IPS-18a (cell line): ENCODE data around the gene OPCML.

ENCODE experiments used
- H3K27ac ChIP-seq: one replicate; pipeline ENCODE4 v1.5.1; 2013; ENCODE audit warnings: low read length
- H3K27me3 ChIP-seq: one replicate; pipeline ENCODE4 v1.6.1; 2013; ENCODE audit warnings: mild to moderate bottlenecking, low read length; ENCODE audit not compliant: control insufficient read depth, insufficient read depth
- H3K36me3 ChIP-seq: one replicate; pipeline ENCODE4 v1.6.1; 2013; ENCODE audit warnings: low read depth, low read length; ENCODE audit not compliant: control insufficient read depth
- H3K4me1 ChIP-seq: one replicate; pipeline ENCODE4 v1.6.1; 2013; ENCODE audit warnings: low read depth, low read length; ENCODE audit not compliant: control insufficient read depth
- H3K4me3 ChIP-seq: one replicate; pipeline ENCODE4 v1.5.1; 2013; ENCODE audit warnings: low read length
- H3K9ac ChIP-seq: one replicate; pipeline ENCODE4 v1.6.1; 2013; ENCODE audit warnings: mild to moderate bottlenecking, low read length, moderate library complexity
- H3K9me3 ChIP-seq: one replicate; pipeline ENCODE4 v1.6.1; 2013; ENCODE audit warnings: low read depth, low read length; ENCODE audit not compliant: control insufficient read depth

OPCML gene

DNA sequence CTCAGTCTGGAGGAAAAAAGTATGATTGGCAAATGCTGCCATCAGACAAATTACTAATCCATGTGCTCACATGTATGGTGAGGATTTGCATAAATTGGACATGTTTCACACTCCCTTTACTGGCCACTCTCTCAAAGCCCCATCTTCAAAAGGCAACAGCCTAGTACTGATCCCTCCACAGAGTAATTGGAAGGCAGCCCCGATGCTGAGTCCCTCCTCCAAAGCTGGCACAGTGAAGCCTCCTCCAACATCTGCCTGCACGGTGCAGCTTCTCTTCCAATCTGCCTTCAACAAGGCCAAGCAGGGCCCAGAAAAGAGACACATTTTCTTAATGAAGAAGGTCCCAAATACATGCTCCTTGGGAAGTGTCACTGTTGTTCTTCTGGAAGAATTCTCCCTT, 350.6 kb downstream of the OPCML start:
- Histone ChIP-seq H3K9ac (no peak overlapping the region), H3K9me3 (no peaks in the 10 kb centered on the region), H3K36me3 (no peaks in the 10 kb centered on the region), H3K4me3 (no peak overlapping the region), H3K27me3 (no peaks in the 10 kb centered on the region), H3K4me1 (no peaks in the 10 kb centered on the region), H3K27ac (no peak overlapping the region)

DNA sequence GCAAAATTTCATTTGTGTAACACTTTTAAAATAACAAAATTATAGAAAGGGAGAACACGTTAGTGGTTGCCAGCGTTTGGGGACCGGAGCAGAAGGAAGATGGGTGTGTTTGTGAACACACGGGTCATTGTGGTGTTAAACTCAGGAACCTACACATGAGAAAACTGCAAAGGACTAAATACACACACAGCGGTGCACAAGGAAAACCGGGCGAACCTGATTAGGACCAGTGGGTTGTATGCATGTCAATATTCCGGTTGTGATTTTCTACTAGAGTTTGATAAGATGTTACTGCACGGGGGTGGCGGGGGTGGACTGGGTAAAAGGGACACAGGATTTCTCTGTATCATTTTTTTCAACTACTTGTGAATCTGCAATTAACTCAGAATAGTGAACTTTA, 351.2 kb downstream of the OPCML start:
- no peaks in the 10 kb centered on the region for H3K36me3 ChIP-seq
- H3K9ac ChIP-seq, result no peak overlapping the region
- H3K27ac ChIP-seq, result no peak overlapping the region
- no peak overlapping the region for H3K4me3 ChIP-seq
- H3K27me3 ChIP-seq, result no peaks in the 10 kb centered on the region
- H3K9me3 ChIP-seq, result no peaks in the 10 kb centered on the region
- H3K4me1 ChIP-seq, result no peaks in the 10 kb centered on the region

DNA sequence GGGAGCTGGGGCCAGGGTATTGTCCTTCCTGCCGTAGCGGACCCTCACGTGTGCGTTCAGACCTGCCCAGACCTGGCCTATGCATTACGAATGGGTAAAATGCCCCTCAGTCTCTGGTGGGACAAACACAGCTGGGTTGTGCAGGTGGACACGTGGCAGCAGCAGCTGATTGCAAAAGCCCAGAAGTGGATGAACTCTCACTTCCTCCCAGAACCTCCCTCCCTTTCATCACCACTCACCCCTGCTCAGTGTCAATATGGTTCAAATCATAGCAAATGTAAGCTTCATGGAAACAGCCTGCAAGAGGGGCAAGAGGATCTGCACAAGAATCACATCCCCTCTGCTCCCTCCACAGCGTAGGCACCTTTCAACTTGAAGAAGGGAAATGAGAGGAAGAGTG, 352.1 kb downstream of the OPCML start:
- Histone ChIP-seq H3K36me3 (no peaks in the 10 kb centered on the region), H3K9ac (no peak overlapping the region), H3K27ac (no peak overlapping the region), H3K27me3 (no peaks in the 10 kb centered on the region), H3K9me3 (no peaks in the 10 kb centered on the region), H3K4me3 (no peak overlapping the region), H3K4me1 (no peaks in the 10 kb centered on the region)

DNA sequence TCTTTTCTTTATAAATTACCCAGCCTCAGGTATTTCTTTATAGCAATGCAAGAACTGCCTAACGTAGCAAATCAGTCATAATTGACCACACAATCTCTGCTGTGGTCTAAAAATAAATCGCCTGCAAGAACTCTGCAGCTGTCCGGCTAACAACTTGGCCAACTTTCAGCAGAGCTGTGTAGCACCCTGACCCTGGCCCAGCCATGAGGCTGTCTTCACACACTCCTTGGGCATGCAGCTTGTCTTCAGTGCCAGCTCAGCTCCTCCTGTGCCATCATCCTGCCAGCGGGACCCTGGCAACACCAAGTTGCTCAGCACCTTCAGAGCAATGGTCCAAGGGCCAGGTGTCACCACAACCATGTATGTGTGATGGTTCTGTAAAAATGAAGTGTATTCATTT, 355.6 kb downstream of the OPCML start:
- H3K36me3 ChIP-seq, result no peaks in the 10 kb centered on the region
- H3K9ac ChIP-seq, result no peak overlapping the region
- H3K27me3 ChIP-seq, result no peaks in the 10 kb centered on the region
- no peaks in the 10 kb centered on the region for H3K4me1 ChIP-seq
- H3K4me3 ChIP-seq, result no peak overlapping the region
- no peak overlapping the region for H3K27ac ChIP-seq
- no peaks in the 10 kb centered on the region for H3K9me3 ChIP-seq

DNA sequence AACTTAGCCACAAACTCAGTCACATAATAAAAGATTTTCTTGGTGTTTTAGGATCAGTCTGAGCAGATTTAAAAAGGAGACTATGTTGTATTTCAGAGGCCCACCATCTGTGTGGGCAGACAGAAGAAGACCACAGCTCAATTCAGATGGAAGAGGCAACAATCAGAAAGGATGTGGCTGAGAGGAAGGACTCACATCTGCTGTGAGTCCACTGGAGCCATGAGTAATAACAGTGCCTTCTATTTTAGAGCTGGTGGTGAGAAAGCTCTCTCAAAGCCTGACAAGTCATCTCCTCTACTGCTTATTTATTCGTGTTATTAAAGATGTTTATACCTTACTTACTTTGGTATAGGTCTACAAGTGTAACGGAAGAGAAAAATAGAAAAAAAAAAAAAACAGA, 357.2 kb downstream of the OPCML start:
- Histone ChIP-seq H3K36me3 (no peaks in the 10 kb centered on the region), H3K4me1 (no peaks in the 10 kb centered on the region), H3K9ac (no peak overlapping the region), H3K4me3 (no peak overlapping the region), H3K27me3 (no peaks in the 10 kb centered on the region), H3K27ac (no peak overlapping the region), H3K9me3 (no peaks in the 10 kb centered on the region)

DNA sequence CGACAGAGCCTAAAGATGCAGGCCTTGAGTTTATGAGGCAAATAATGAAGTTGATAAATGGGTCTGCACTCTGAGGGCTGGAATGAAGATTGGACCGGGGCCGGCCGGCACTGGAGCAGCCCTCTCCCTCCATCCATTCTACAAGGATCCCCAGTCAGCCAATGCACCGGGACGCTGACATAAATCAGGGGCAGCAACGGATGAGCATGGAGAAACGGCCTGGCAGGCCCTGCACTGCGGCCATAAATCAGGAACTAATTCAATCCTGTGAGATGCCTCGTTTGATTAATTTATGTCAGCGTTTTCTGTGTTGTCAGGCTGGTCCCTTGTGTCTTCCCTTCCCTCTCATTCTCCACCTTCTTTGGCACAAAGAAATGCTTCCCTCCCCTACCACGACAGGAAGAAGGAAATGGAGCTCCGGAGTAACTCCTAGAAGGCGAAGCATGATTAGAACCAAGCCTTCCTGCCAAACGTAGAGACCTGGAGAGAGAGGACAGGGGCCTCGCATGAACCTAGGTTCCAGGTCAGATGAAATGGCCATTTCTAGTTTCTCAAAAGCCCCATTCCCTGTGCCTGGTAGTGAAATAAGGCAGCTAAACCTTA, 358.4 kb downstream of the OPCML start:
- Histone ChIP-seq H3K27me3 (no peaks in the 10 kb centered on the region), H3K36me3 (no peaks in the 10 kb centered on the region), H3K27ac (no peak overlapping the region), H3K4me3 (no peak overlapping the region), H3K9me3 (no peaks in the 10 kb centered on the region), H3K4me1 (no peaks in the 10 kb centered on the region), H3K9ac (no peak overlapping the region)

DNA sequence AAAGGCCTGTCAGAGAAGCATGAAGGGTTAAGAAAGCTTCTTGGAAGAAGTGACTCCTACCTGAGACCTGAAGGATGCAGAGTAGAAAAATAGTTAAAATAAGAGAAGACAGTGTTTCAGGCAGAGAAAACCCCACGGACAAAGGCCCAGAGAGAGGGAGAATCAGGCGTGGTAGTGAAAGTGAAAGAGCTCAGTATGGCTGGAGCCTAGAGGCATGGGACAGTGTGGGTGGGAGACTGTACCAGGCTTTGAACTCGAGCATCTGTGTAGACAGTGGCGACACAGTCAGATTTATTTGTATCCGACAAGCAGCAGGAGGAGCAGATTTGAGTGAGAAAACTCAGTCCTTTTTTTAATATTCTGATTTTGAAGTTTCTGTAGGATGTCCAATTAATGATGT, 360.0 kb downstream of the OPCML start:
- H3K4me3 ChIP-seq, result no peak overlapping the region
- H3K9ac ChIP-seq, result no peak overlapping the region
- H3K27ac ChIP-seq, result no peak overlapping the region
- no peaks in the 10 kb centered on the region for H3K4me1 ChIP-seq
- no peaks in the 10 kb centered on the region for H3K27me3 ChIP-seq
- no peaks in the 10 kb centered on the region for H3K9me3 ChIP-seq
- H3K36me3 ChIP-seq, result no peaks in the 10 kb centered on the region

DNA sequence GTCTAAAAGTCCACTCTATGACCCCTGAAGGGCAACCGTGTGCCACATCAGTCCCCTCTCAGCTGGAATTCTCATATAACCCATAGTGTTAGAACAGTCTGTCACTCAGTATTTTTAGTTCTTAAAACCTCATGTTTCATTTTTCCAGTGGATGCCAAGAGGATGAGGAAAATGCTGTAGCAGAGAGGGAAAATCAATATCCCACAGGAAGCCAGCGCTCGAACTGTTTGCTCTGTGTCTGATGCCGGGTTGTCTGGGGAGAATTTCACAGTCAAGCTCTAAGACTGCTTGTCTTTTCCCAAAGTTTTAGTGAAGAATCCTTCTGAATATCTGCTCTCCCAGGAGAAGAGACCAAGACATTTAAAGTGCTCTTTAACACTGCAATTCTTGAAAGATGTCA, 360.9 kb downstream of the OPCML start:
- Histone ChIP-seq H3K27me3 (no peaks in the 10 kb centered on the region), H3K9me3 (no peaks in the 10 kb centered on the region), H3K36me3 (no peaks in the 10 kb centered on the region), H3K4me3 (no peak overlapping the region), H3K9ac (no peak overlapping the region), H3K4me1 (no peaks in the 10 kb centered on the region), H3K27ac (no peak overlapping the region)

DNA sequence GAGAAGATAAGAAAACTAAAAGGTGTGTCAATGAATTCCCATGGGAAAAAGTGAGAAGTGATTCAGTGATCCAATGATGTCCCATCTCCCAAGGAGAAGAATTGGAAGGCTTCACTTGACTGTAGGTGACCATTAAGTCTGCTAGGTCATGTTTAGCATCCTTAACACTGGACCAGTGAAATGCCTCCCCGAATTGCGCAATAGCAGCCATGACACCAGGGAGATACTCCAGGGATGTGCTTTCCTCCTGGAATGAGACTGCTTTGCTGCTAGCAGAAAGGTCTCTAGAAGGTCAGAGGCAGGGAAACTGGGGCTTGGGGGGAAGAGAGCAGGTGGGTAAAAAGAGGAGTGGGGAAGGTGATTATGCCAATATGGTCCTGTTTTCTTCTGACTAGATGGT, 364.3 kb downstream of the OPCML start:
- no peak overlapping the region for H3K9ac ChIP-seq
- peaks cover 5% of the 10 kb centered on the region for H3K4me1 ChIP-seq
- H3K27ac ChIP-seq, result no peak overlapping the region
- H3K27me3 ChIP-seq, result no peaks in the 10 kb centered on the region
- no peaks in the 10 kb centered on the region for H3K36me3 ChIP-seq
- H3K4me3 ChIP-seq, result no peak overlapping the region
- H3K9me3 ChIP-seq, result no peaks in the 10 kb centered on the region

DNA sequence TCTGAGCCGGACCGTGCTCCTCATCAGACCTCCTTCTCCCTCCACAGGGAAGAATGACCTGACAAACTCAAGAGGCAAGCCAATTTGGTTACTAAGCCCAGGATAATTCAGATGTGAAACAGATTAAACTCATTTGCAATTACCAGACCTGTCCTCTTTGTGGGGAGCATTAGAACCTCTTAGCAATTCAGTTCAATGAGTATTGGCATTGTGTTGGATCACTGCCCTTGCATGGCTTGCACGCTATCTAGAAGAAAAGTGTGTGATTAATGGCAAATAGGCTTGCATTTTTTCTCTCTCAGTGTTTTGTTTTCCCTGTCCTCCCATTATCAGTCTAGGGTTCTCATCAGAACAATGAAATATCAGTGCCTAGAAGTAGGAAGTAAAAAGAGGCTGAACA, 365.6 kb downstream of the OPCML start:
- H3K36me3 ChIP-seq, result no peaks in the 10 kb centered on the region
- no peaks in the 10 kb centered on the region for H3K27me3 ChIP-seq
- no peaks in the 10 kb centered on the region for H3K9me3 ChIP-seq
- H3K9ac ChIP-seq, result no peak overlapping the region
- H3K27ac ChIP-seq, result no peak overlapping the region
- peaks cover 5% of the 10 kb centered on the region for H3K4me1 ChIP-seq
- H3K4me3 ChIP-seq, result no peak overlapping the region

DNA sequence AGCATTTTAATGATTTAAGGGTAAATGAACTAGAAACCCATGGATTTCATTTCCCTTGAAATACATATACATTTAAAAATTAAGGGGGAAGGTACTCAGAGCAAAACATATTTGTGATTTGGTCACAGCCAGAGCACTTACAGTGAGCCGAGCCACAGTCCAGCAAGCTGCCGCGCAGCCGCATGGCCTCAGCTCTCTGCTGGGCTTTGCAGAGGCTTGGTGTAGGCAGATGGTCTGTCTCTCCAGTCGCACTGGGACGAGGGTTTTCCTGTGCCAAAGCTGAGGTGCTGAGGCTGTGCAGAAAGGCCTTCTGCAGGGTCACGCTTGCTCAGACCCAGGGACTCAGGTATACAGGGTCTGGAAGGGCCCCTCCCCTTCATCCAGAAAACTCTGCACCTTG, 367.3 kb downstream of the OPCML start:
- H3K9me3 ChIP-seq, result no peaks in the 10 kb centered on the region
- no peaks in the 10 kb centered on the region for H3K36me3 ChIP-seq
- peaks cover 5% of the 10 kb centered on the region for H3K4me1 ChIP-seq
- no peak overlapping the region for H3K9ac ChIP-seq
- no peak overlapping the region for H3K4me3 ChIP-seq
- H3K27ac ChIP-seq, result no peak overlapping the region
- H3K27me3 ChIP-seq, result no peaks in the 10 kb centered on the region

DNA sequence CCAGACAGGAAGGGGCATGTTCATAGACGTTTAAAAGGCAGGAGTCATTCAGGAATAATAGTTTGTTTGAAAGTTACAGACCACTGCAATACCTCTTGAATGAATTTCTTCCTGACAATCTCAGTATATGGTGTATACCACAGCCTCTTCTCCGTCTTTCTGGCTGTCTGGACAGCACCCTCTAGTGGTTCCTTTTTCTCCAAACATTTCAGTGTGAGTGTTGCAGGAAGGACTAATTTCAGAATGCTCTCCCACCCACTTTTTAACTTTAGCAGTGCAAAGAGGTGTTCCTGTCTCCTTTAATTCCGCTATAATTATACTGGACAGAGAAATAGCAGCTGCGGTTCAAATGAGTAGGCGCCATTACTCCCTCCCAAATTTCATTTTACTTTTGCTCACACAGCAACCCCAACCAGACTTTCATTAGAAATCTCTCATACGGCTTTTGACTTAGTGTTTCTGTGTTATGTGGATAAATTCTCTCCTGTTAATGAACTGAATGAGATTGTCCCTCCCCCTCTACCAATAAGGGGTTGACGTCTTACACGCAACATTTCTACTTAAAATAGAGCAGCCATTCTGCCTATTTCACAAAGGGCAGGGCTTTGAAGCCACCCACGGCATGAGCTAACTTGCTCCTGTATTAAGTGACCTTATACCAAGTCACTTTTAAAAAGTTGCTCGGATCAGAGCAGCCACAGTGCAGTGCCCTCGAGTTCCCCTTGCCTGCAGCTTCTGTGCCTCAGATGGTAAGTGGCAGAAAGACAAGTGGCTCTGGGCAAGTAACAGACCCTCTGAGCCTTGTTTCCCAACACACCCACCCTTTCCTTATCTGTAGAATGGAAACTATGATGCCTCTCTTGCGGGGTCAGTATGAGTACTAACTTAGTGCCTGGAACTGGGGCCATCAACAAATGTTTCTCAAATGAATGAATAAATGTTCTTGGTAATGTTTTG, 368.6 kb downstream of the OPCML start:
- H3K36me3 ChIP-seq, result no peaks in the 10 kb centered on the region
- no peak overlapping the region for H3K27ac ChIP-seq
- no peak overlapping the region for H3K9ac ChIP-seq
- peaks cover 5% of the 10 kb centered on the region for H3K4me1 ChIP-seq
- no peaks in the 10 kb centered on the region for H3K9me3 ChIP-seq
- no peaks in the 10 kb centered on the region for H3K27me3 ChIP-seq
- H3K4me3 ChIP-seq, result no peak overlapping the region
